Measurements from ENCODE around the gene UBE2D2.
"Not testable (repeated sequence)": the region's sequence is repeated elsewhere in the genome, so short reads cannot be mapped to it uniquely, and the experiment has no call there.

UBE2D2 gene

DNA sequence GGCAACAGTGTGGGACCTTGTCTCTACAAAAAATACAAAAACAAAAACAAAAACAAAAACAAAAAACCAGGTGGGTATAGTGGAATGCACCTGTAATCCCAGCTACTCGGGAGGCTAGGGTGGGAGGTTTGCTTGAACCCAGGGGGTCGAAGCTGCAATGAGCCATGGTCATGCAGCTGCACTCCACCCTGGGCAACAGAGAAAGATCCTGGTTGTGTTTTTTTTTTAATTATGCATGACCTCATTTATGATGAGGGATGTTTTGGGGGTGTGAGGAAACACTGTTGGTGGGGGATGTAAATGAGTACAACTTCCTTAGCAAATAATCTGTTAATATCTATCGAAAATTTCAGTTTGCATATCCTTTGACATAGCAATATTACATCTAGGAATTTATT is 29.4 kb upstream of the UBE2D2 start:
- Histone ChIP-seq H3K4me3 (ENCODE audit: low read length) (no peak overlapping the region), H3K9me3 (ENCODE audit: insufficient read depth, low read length) (no peaks in the 10 kb centered on the region), H3K4me2 (ENCODE audit: low read length) (no peak overlapping the region), H2AFZ (ENCODE audit: low read depth, low read length) (no peak overlapping the region), H4K20me1 (ENCODE audit: insufficient read depth, low read length) (no peaks in the 10 kb centered on the region), H3K4me1 (ENCODE audit: low read length) (peaks cover 15% of the 10 kb centered on the region), H3K36me3 (replicated peaks; ENCODE audit: low read depth, low read length) (peaks cover 11% of the 10 kb centered on the region), H3K27me3 (ENCODE audit: low read depth, low read length) (no peaks in the 10 kb centered on the region), H3K27ac (ENCODE audit: low read length) (no peak overlapping the region), H3K79me2 (ENCODE audit: low read length) (peaks cover 42% of the 10 kb centered on the region), H3K9ac (ENCODE audit: low read length) (no peak overlapping the region)
- no peak for TF ChIP-seq EZH2phosphoT487 (IDR thresholded peaks at IDR 0.05; ENCODE audit: low read depth)
- TF ChIP-seq, protein P1, sequence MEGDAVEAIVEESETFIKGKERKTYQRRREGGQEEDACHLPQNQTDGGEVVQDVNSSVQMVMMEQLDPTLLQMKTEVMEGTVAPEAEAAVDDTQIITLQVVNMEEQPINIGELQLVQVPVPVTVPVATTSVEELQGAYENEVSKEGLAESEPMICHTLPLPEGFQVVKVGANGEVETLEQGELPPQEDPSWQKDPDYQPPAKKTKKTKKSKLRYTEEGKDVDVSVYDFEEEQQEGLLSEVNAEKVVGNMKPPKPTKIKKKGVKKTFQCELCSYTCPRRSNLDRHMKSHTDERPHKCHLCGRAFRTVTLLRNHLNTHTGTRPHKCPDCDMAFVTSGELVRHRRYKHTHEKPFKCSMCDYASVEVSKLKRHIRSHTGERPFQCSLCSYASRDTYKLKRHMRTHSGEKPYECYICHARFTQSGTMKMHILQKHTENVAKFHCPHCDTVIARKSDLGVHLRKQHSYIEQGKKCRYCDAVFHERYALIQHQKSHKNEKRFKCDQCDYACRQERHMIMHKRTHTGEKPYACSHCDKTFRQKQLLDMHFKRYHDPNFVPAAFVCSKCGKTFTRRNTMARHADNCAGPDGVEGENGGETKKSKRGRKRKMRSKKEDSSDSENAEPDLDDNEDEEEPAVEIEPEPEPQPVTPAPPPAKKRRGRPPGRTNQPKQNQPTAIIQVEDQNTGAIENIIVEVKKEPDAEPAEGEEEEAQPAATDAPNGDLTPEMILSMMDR (IDR thresholded peaks at IDR 0.05; ENCODE audit: low read depth, low read length): no peak

DNA sequence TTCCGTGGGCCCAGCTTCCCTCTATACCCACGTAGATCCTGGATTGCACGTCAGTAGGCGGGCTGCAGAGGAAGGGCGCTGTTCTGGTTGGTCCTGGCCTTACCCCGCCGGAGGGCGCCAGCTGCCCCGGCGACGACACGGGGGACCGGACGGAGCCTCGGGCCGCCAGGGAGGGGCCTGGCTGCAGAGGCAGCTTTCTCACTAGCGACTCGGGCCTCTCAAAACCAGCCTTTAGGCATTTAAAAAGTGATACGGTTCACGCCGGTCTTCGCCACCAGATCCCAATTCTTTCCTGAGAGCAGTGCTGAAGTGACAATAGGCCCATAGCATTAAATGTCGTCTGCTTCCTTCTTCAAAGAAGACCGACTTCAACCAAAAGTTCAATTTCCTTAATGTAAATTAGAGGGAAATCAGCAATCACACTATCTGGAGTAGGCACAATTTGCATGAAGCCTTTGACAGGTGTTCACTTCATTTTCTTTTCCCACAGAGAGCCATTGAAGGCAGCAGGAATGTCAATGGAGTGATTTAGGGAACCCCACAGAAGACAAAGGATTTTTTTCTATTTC is 17.6 kb upstream of the UBE2D2 start:
- peak overlapping the region; percentile 62 for H2AFZ ChIP-seq (ENCODE audit: low read depth, low read length)
- peak overlapping the region; percentile 48 for H3K4me2 ChIP-seq (ENCODE audit: low read length)
- peak overlapping the region; percentile 1; the same call in 1 of the 2 replicates for H3K9ac ChIP-seq (ENCODE audit: low read length)
- no peaks in the 10 kb centered on the region for H3K79me2 ChIP-seq (ENCODE audit: low read length)
- H3K9me3 ChIP-seq (ENCODE audit: insufficient read depth, low read length): no peaks in the 10 kb centered on the region
- H3K27ac ChIP-seq (ENCODE audit: low read length): no peak overlapping the region
- no peaks in the 10 kb centered on the region for H4K20me1 ChIP-seq (ENCODE audit: insufficient read depth, low read length)
- no peaks in the 10 kb centered on the region for H3K36me3 ChIP-seq (replicated peaks; ENCODE audit: low read depth, low read length)
- H3K4me3 ChIP-seq (ENCODE audit: low read length): peak overlapping the region; percentile 54
- peaks cover 4% of the 10 kb centered on the region; the same call in 1 of the 2 replicates for H3K4me1 ChIP-seq (ENCODE audit: low read length)
- TF ChIP-seq, protein P1 (IDR thresholded peaks at IDR 0.05; ENCODE audit: low read depth, low read length): peak; percentile 35; the same call in 1 of the 2 replicates
- TF ChIP-seq EZH2phosphoT487 (IDR thresholded peaks at IDR 0.05; ENCODE audit: low read depth): no peak
- H3K27me3 ChIP-seq (ENCODE audit: low read depth, low read length): no peaks in the 10 kb centered on the region

GRCh38 chr5:139546593-139546992 is 14.5 kb upstream of the UBE2D2 start:
- not testable (repeated sequence) for H3K27me3 ChIP-seq (ENCODE audit: low read depth, low read length); H3K27ac ChIP-seq (ENCODE audit: low read length); H3K4me3 ChIP-seq (ENCODE audit: low read length); H3K9me3 ChIP-seq (ENCODE audit: insufficient read depth, low read length); H3K4me1 ChIP-seq (ENCODE audit: low read length); H3K36me3 ChIP-seq (replicated peaks; ENCODE audit: low read depth, low read length); H3K79me2 ChIP-seq (ENCODE audit: low read length); H2AFZ ChIP-seq (ENCODE audit: low read depth, low read length); H3K9ac ChIP-seq (ENCODE audit: low read length); H4K20me1 ChIP-seq (ENCODE audit: insufficient read depth, low read length)
- H3K4me2 ChIP-seq (ENCODE audit: low read length): 0 out of 2 replicates have a peak overlapping the region, but pooled peaks have one; percentile 17

DNA sequence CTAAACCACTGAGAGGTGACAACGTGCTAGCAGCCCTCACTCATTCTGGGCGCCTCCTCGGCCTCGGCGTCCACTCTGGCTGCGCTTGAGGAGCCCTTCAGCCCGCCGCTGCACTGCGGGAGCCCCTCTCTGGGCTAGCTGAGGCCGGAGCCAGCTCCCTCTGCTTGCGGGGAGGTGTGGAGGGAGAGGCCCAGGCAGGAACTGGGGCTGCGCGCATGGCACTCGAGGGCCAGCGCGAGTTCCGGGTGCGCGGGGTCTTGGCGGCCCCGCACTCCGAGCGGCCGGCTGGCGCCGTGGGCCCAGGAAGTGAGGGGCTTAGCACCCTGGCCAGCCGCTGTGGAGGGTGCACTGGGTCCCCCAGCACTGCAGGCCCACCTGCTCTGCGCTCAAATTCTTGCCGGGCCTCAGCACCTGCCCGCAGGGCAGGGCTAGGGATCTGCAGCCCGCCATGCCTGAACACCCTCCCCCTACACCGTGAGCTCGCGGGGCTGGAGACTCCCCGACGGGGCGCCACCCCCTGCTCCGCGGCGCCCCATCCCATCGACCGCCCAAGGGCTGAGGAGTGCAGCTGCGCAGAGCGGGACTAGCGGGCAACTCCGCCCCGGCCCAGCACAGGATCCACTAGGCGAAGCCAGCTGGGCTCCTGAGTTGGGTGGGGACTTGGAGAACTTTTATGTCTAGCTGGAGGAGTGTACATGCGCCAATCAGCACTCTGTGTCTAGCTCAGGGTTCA is 11.8 kb upstream of the UBE2D2 start:
- Histone ChIP-seq H3K4me2 (ENCODE audit: low read length) (no peak overlapping the region), H4K20me1 (ENCODE audit: insufficient read depth, low read length) (no peaks in the 10 kb centered on the region), H3K9me3 (ENCODE audit: insufficient read depth, low read length) (no peaks in the 10 kb centered on the region), H2AFZ (ENCODE audit: low read depth, low read length) (no peak overlapping the region), H3K27me3 (ENCODE audit: low read depth, low read length) (no peaks in the 10 kb centered on the region), H3K27ac (ENCODE audit: low read length) (no peak overlapping the region), H3K4me1 (ENCODE audit: low read length) (peaks cover 7% of the 10 kb centered on the region), H3K4me3 (ENCODE audit: low read length) (no peak overlapping the region), H3K79me2 (ENCODE audit: low read length) (no peaks in the 10 kb centered on the region), H3K9ac (ENCODE audit: low read length) (no peak overlapping the region), H3K36me3 (replicated peaks; ENCODE audit: low read depth, low read length) (no peaks in the 10 kb centered on the region)
- TF ChIP-seq EZH2phosphoT487 (IDR thresholded peaks at IDR 0.05; ENCODE audit: low read depth): no peak

DNA sequence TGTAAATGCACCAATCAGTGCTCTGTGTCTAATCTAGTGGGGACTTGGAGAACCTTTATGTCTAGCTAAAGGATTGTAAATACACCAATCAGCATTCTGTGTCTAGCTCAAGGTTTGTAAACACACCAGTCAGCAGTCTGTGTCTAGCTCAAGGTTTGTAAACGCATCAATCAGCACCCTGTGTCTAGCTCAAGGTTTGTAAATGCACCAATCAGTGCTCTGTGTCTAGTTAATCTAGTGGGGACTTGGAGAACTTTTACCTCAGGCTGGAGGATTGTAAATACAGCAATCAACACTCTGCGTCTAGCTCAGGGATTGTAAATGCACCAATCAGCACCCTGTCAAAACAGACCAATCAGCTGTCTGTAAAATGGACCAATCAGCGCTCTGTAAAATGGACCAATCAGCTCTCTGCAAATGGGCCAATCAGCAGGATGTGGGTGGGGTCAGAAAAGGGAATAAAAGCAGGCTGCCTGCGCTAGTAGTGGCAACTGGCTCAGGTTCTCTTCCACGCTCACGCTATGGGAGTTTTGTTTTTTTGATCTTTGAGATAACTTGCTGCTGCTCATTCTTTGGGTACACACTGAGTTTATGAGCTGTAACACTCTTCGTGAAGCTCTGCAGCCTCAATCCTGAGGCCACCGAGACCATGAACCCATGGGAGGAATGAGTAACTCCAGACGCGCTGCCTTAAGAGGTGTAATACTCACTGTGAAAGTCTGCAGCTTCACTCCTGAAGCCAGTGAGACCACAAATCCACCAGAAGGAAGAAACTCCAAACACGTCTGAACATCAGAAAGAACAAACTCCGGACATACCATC is 10.9 kb upstream of the UBE2D2 start:
- H4K20me1 ChIP-seq (ENCODE audit: insufficient read depth, low read length); H3K9ac ChIP-seq (ENCODE audit: low read length); H3K4me1 ChIP-seq (ENCODE audit: low read length); H3K36me3 ChIP-seq (replicated peaks; ENCODE audit: low read depth, low read length); H3K79me2 ChIP-seq (ENCODE audit: low read length); H3K27me3 ChIP-seq (ENCODE audit: low read depth, low read length); H2AFZ ChIP-seq (ENCODE audit: low read depth, low read length); H3K4me3 ChIP-seq (ENCODE audit: low read length); H3K9me3 ChIP-seq (ENCODE audit: insufficient read depth, low read length); H3K4me2 ChIP-seq (ENCODE audit: low read length); H3K27ac ChIP-seq (ENCODE audit: low read length): not testable (repeated sequence)

All from OCI-LY3 (cell line).